GM23248 (cell line): ENCODE data around the gene ZNF236.

ENCODE experiments used
- EZH2 ChIP-seq: fragments of 200-600 bp; sonication (generic); IDR thresholded peaks from 2 replicates; pipeline ENCODE4 v1.6.1; 2018; ENCODE audit warnings: antibody characterized with exemption, mild to moderate bottlenecking; ENCODE audit not compliant: insufficient read depth, poor library complexity, severe bottlenecking
- EZH2phosphoT487 ChIP-seq: fragments of 200-600 bp; sonication (generic); IDR thresholded peaks from 2 replicates; pipeline ENCODE4 v1.6.1; 2018; ENCODE audit warnings: antibody characterized with exemption, moderate library complexity, mild to moderate bottlenecking, low read depth; ENCODE audit not compliant: insufficient read depth

DNA sequence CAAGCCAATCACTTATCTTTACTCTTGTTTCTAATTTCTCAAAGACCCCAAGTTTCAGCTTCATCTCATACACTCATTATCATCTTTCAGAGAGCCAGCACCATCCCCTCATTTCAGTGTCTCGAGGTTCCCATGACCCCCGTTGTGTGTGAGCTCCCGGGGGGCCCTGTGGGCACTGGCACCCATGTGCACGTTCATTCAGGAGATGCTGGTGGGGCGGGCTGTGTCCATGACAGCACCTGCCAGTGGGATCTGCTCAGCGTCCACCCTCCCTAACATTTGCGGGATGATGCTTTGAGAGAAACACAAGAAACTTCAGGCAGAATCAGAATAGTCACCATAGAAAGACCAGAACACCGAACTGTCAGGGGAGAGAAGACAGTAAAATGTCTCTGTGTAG, 189.8 kb downstream of the ZNF236 start:
- TF ChIP-seq EZH2phosphoT487: no peak
- no peak for TF ChIP-seq EZH2
